HG03354 (cell line): ENCODE results near the gene ERICH6.

Experiments
- ATAC-seq: cut with Tn5 transposase; IDR thresholded peaks from one replicate; pipeline ENCODE4 v1.9.1; 2021; ENCODE audit warnings: mild to moderate bottlenecking; ENCODE audit not compliant: unreplicated experiment, poor library complexity, severe bottlenecking

ERICH6 gene

GRCh38 chr3:150737874-150738679, 34.4 kb upstream of the ERICH6 start:
- peak; percentile 47 for ATAC-seq

GRCh38 chr3:150736903-150737832, 33.4 kb upstream of the ERICH6 start:
- ATAC-seq = no peak

GRCh38 chr3:150736316-150736719, 32.6 kb upstream of the ERICH6 start:
- ATAC-seq = no peak

- ATAC-seq = no peak
These were observed 31.0 kb upstream of the ERICH6 start for GRCh38 chr3:150734795-150735119.

GRCh38 chr3:150733936-150734794, 30.4 kb upstream of the ERICH6 start:
- no peak for ATAC-seq

GRCh38 chr3:150733373-150733935, 29.7 kb upstream of the ERICH6 start:
- no peak for ATAC-seq

- no peak for ATAC-seq
These were observed 26.1 kb upstream of the ERICH6 start for GRCh38 chr3:150729682-150730360.

GRCh38 chr3:150727653-150728502, 24.2 kb upstream of the ERICH6 start:
- ATAC-seq = no peak

- no peak for ATAC-seq
These were observed 21.8 kb upstream of the ERICH6 start for GRCh38 chr3:150725548-150725947.

GRCh38 chr3:150723946-150724345, 20.2 kb upstream of the ERICH6 start:
- ATAC-seq = no peak

GRCh38 chr3:150722267-150722666, 18.5 kb upstream of the ERICH6 start:
- ATAC-seq = no peak

GRCh38 chr3:150721285-150722130, 17.8 kb upstream of the ERICH6 start:
- peak; percentile 90 for ATAC-seq

GRCh38 chr3:150720444-150720843, 16.7 kb upstream of the ERICH6 start:
- no peak for ATAC-seq

- no peak for ATAC-seq
These were observed 6.4 kb upstream of the ERICH6 start for GRCh38 chr3:150710097-150710496.

GRCh38 chr3:150703299-150703755, 393 bp downstream of the ERICH6 start:
- ATAC-seq = peak; percentile 35

- ATAC-seq = no peak
These were observed 4.6 kb downstream of the ERICH6 start for GRCh38 chr3:150699068-150699639.

- no peak for ATAC-seq
These were observed 6.1 kb downstream of the ERICH6 start for GRCh38 chr3:150697646-150698045.
